ENCODE data around the gene ARID1B. TPM values are rescaled to one million over a fixed set of nuclear protein-coding genes. Genes with fewer than 3 reads are reported as not detected.

The ARID1B gene
- total RNA-seq, 1 donor from 2014 or later: 155 TPM

GRCh38 chr6:156938143-156938542 is 161.0 kb downstream of the ARID1B start:
- DNase-seq (ENCODE audit: low spot score in 2 of 2, unreplicated experiment in 2 of 2): no peak
- Mint-ChIP-seq H3K4me3 (no peak overlapping the region), H3K27ac (no peak overlapping the region), H3K9me3 (no peaks in the 10 kb centered on the region), H3K4me1 (peaks cover 67% of the 10 kb centered on the region), H3K36me3 (peaks cover 7% of the 10 kb centered on the region), H3K27me3 (ENCODE audit: low read depth) (no peaks in the 10 kb centered on the region)
- TF ChIP-seq CTCF (IDR thresholded peaks at IDR 0.05; ENCODE audit: unreplicated experiment): no peak

GRCh38 chr6:156940221-156940620 is 163.0 kb downstream of the ARID1B start:
- peaks cover 57% of the 10 kb centered on the region for H3K4me1 Mint-ChIP-seq
- H3K4me3 Mint-ChIP-seq: no peak overlapping the region
- no peaks in the 10 kb centered on the region for H3K9me3 Mint-ChIP-seq
- no peak for TF ChIP-seq CTCF (IDR thresholded peaks at IDR 0.05; ENCODE audit: unreplicated experiment)
- H3K27me3 Mint-ChIP-seq (ENCODE audit: low read depth): no peaks in the 10 kb centered on the region
- peak overlapping the region; percentile 24 for H3K27ac Mint-ChIP-seq
- no peak for DNase-seq (ENCODE audit: low spot score in 2 of 2, unreplicated experiment in 2 of 2)
- peaks cover 6% of the 10 kb centered on the region for H3K36me3 Mint-ChIP-seq

GRCh38 chr6:156942266-156942665 is 165.1 kb downstream of the ARID1B start:
- Mint-ChIP-seq H3K36me3 (no peaks in the 10 kb centered on the region), H3K4me3 (no peak overlapping the region), H3K9me3 (no peaks in the 10 kb centered on the region)

GRCh38 chr6:156943166-156943565 is 166.0 kb downstream of the ARID1B start:
- H3K27me3 Mint-ChIP-seq (ENCODE audit: low read depth): no peaks in the 10 kb centered on the region
- no peak for TF ChIP-seq CTCF (IDR thresholded peaks at IDR 0.05; ENCODE audit: unreplicated experiment)
- no peak for DNase-seq (ENCODE audit: low spot score in 2 of 2, unreplicated experiment in 2 of 2)
- no peaks in the 10 kb centered on the region for H3K9me3 Mint-ChIP-seq
- no peak overlapping the region for H3K4me3 Mint-ChIP-seq
- no peaks in the 10 kb centered on the region for H3K36me3 Mint-ChIP-seq
- H3K4me1 Mint-ChIP-seq: peaks cover 49% of the 10 kb centered on the region
- H3K27ac Mint-ChIP-seq: no peak overlapping the region

More at GRCh38 chr6:156942266-156942665, 165.1 kb downstream of the ARID1B start:
- no peak for TF ChIP-seq CTCF (IDR thresholded peaks at IDR 0.05; ENCODE audit: unreplicated experiment)
- H3K27me3 Mint-ChIP-seq (ENCODE audit: low read depth): no peaks in the 10 kb centered on the region
- DNase-seq (ENCODE audit: low spot score in 2 of 2, unreplicated experiment in 2 of 2): no peak
- H3K27ac Mint-ChIP-seq: no peak overlapping the region
- H3K4me1 Mint-ChIP-seq: peaks cover 56% of the 10 kb centered on the region

GRCh38 chr6:156943816-156944215 is 166.6 kb downstream of the ARID1B start:
- no peaks in the 10 kb centered on the region for H3K27me3 Mint-ChIP-seq (ENCODE audit: low read depth)

More at GRCh38 chr6:156943816-156944215, 166.6 kb downstream of the ARID1B start:
- DNase-seq (ENCODE audit: low spot score in 2 of 2, unreplicated experiment in 2 of 2): no peak
- Mint-ChIP-seq H3K9me3 (no peaks in the 10 kb centered on the region), H3K36me3 (no peaks in the 10 kb centered on the region), H3K4me1 (peaks cover 45% of the 10 kb centered on the region), H3K27ac (no peak overlapping the region), H3K4me3 (no peak overlapping the region)
- no peak for TF ChIP-seq CTCF (IDR thresholded peaks at IDR 0.05; ENCODE audit: unreplicated experiment)
